ENCODE measurements around the gene IFNK. TPM values are rescaled to one million over a fixed set of nuclear protein-coding genes. Genes with fewer than 3 reads are reported as not detected.

The IFNK gene
- total and polyA plus RNA-seq, 7 donors = not detected

DNA sequence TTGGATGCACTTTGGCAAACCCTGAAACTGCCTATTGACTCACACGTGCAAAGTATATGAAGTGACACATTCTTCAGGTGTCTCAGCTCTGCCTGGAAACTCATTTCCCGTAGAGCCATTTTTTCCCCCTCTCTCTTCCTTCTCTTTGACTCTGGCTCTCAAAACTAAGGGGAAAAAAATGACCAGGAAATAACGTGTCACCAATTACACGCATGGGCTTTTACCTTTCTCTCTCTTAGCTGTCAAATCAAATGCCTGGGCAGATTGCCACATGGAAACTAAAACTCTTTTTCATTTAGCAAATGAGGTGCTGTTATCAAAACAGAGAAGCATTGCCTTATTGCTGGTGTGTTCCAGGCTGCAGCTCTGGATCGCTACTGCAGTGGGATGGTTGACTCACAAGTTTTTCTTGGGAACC is 18.3 kb upstream of the IFNK start:
- WGBS, 2 donors = 81 to 86% methylated on average over 5 of the region's 5 CpGs
- no peak overlapping the region for H3K27ac ChIP-seq
- H3K9me3 ChIP-seq = no peaks in the 10 kb centered on the region
- DNase-seq = no peak
- H3K4me3 ChIP-seq = no peak overlapping the region
- intact Hi-C loops (cut with DNase I) = no loop called here
- no peak for TF ChIP-seq POLR2A (IDR thresholded peaks at IDR 0.05)
- no peak for TF ChIP-seq POLR2AphosphoS5 (IDR thresholded peaks at IDR 0.05)
- no peak for TF ChIP-seq EP300 (IDR thresholded peaks at IDR 0.05)
- TF ChIP-seq, protein P1, sequence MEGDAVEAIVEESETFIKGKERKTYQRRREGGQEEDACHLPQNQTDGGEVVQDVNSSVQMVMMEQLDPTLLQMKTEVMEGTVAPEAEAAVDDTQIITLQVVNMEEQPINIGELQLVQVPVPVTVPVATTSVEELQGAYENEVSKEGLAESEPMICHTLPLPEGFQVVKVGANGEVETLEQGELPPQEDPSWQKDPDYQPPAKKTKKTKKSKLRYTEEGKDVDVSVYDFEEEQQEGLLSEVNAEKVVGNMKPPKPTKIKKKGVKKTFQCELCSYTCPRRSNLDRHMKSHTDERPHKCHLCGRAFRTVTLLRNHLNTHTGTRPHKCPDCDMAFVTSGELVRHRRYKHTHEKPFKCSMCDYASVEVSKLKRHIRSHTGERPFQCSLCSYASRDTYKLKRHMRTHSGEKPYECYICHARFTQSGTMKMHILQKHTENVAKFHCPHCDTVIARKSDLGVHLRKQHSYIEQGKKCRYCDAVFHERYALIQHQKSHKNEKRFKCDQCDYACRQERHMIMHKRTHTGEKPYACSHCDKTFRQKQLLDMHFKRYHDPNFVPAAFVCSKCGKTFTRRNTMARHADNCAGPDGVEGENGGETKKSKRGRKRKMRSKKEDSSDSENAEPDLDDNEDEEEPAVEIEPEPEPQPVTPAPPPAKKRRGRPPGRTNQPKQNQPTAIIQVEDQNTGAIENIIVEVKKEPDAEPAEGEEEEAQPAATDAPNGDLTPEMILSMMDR (IDR thresholded peaks at IDR 0.05) = no peak
- H3K36me3 ChIP-seq = no peaks in the 10 kb centered on the region
- no peaks in the 10 kb centered on the region for H3K27me3 ChIP-seq
- H3K4me1 ChIP-seq = no peaks in the 10 kb centered on the region

DNA sequence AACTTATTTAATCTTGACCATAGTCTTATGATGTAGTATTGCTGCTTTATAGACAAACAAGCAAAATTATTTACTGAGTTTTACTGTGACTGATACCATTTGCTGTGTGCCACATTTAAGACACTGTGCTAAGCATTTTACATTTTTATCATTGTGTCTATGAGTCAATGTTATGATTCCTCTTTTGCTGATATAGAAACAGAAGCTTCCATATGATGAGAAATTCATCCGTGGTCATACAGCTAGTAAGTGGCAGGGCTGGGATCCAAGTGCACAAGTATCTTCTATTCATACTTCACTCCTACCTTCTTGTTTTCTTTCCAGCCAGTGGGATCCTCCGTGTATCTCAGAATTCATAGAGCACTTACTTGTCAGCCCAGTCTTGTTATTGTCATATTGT is 17.1 kb upstream of the IFNK start:
- TF ChIP-seq, protein P1 (IDR thresholded peaks at IDR 0.05) = no peak
- no peak for TF ChIP-seq EP300 (IDR thresholded peaks at IDR 0.05)
- no peak for TF ChIP-seq POLR2AphosphoS5 (IDR thresholded peaks at IDR 0.05)
- TF ChIP-seq POLR2A (IDR thresholded peaks at IDR 0.05) = no peak
- Histone ChIP-seq H3K4me3 (no peak overlapping the region), H3K27me3 (no peaks in the 10 kb centered on the region), H3K36me3 (no peaks in the 10 kb centered on the region), H3K4me1 (no peaks in the 10 kb centered on the region), H3K9me3 (no peaks in the 10 kb centered on the region), H3K27ac (no peak overlapping the region)
- WGBS, 2 donors = 70 to 72% methylated on average over 2 of the region's 2 CpGs
- intact Hi-C loops (cut with DNase I) = no loop called here
- DNase-seq = no peak

DNA sequence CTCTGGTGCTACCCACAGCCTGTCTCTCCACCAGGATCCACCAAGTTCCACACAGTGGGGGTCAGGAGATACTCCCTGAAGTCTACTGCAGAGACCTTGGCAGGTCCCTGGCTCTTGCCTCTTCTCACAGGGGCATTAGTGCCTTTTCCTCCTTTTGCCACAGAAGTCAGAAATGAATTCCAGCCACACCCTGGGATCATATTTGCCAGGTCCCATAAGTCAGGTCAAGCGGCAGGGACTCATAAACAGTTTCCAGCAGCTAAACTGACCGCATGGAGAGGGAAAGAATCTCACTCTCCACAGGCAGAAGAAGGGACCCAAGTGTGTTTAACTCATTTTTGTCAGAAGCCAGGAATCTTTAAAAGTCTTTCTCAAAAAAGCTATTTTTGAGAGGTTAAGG is 13.3 kb upstream of the IFNK start:
- TF ChIP-seq POLR2AphosphoS5 (IDR thresholded peaks at IDR 0.05) (no peak), POLR2A (IDR thresholded peaks at IDR 0.05) (no peak), EP300 (IDR thresholded peaks at IDR 0.05) (no peak)
- TF ChIP-seq, protein P1 (IDR thresholded peaks at IDR 0.05) = no peak
- Histone ChIP-seq H3K27ac (no peak overlapping the region), H3K27me3 (no peaks in the 10 kb centered on the region), H3K4me1 (peaks cover 0 to 16% (median 12%) of the 10 kb centered on the region in 4 donors), H3K9me3 (no peaks in the 10 kb centered on the region), H3K4me3 (no peak overlapping the region), H3K36me3 (no peaks in the 10 kb centered on the region)
- 20 to 64% methylated on average over 2 of the region's 2 CpGs for WGBS, 2 donors
- DNase-seq = no peak
- intact Hi-C loops (cut with DNase I) = no loop called here

DNA sequence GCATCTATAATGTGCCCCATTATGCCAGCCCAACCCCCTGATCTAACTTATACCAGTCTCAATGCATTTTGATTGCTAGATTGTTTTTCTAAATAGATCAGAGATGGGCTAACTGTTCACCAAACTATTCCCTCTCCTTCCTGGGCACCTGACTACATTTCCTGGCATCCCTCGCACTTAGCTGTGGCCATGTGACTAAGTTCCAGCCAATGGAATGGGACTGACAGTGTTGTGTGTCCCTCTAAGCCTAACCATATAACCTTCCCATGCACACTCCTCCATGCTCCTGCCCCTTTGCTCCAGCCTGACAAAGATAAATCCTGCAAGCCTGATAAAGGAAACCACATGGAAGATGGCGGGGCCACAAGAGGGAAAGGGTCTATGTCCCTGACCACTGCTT is 12.3 kb upstream of the IFNK start:
- Histone ChIP-seq H3K36me3 (no peaks in the 10 kb centered on the region), H3K27me3 (no peaks in the 10 kb centered on the region), H3K4me1 (peaks cover 0 to 17% (median 14%) of the 10 kb centered on the region in 4 donors), H3K9me3 (no peaks in the 10 kb centered on the region), H3K4me3 (no peak overlapping the region), H3K27ac (no peak overlapping the region)
- TF ChIP-seq POLR2AphosphoS5 (IDR thresholded peaks at IDR 0.05) (no peak), POLR2A (IDR thresholded peaks at IDR 0.05) (no peak), EP300 (IDR thresholded peaks at IDR 0.05) (no peak)
- TF ChIP-seq, protein P1 (IDR thresholded peaks at IDR 0.05) = no peak
- 91 to 95% methylated on average over 2 of the region's 2 CpGs for WGBS, 2 donors
- intact Hi-C loops (cut with DNase I) = no loop called here
- DNase-seq = no peak

DNA sequence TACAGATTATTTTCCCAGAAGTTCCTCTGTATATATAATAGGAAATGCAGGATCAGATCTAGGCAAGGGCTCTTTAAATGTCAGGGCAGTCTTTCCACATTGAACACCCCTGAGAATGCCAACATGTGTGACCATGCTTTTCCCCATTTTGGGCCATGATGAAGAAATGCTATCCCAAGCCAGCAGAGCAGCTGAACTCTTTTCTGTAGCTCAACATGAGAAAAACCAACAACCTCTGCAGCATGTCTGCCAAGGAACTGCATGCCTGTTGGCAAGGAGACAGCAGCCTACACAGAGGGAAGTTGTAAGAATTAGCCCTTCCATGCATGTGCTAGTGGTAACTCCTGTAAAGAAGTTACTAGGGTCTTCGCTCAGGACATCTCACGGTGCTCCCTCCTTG is 9.5 kb upstream of the IFNK start:
- TF ChIP-seq EP300 (IDR thresholded peaks at IDR 0.05) = no peak
- peak in 3 of 4 donors; percentile 17 to 37 (median 31) for TF ChIP-seq POLR2AphosphoS5 (IDR thresholded peaks at IDR 0.05)
- no peak for TF ChIP-seq POLR2A (IDR thresholded peaks at IDR 0.05)
- TF ChIP-seq, protein P1 (IDR thresholded peaks at IDR 0.05) = no peak
- no peak for DNase-seq
- Histone ChIP-seq H3K4me1 (peaks cover 0 to 17% (median 14%) of the 10 kb centered on the region in 4 donors), H3K27ac (peak overlapping the region in 3 of 4 donors; percentile 14 to 48 (median 25)), H3K4me3 (no peak overlapping the region), H3K36me3 (no peaks in the 10 kb centered on the region), H3K9me3 (no peaks in the 10 kb centered on the region), H3K27me3 (no peaks in the 10 kb centered on the region)
- intact Hi-C loops (cut with DNase I) = no loop called here
- WGBS, 2 donors = 91 to 96% methylated on average over 2 of the region's 2 CpGs
